Suprapubic skin (tissue), 4 donors: ENCODE measurements around the gene MORN4. TPM values are rescaled to one million over a fixed set of nuclear protein-coding genes. Genes with fewer than 3 reads are reported as not detected.

Experiments used
- DNase-seq, 2 donors: peaks; one replicate each; pipeline ENCODE4 v3.0.0-alpha.2; 2019; ENCODE audit warnings: low spot score in 2 of 2
- H3K27ac ChIP-seq: fragments of 200-600 bp; sonication (generic); one replicate; pipeline ENCODE4 v1.5.1; 2019
- H3K27me3 ChIP-seq: fragments of 200-600 bp; sonication (generic); one replicate; pipeline ENCODE4 v1.5.1; 2019
- H3K36me3 ChIP-seq: fragments of 200-600 bp; sonication (generic); one replicate; pipeline ENCODE4 v1.5.1; 2019
- H3K4me1 ChIP-seq: fragments of 200-600 bp; sonication (generic); one replicate; pipeline ENCODE4 v1.5.1; 2019
- H3K4me3 ChIP-seq: fragments of 200-600 bp; sonication (generic); one replicate; pipeline ENCODE4 v1.5.1; 2019; ENCODE audit warnings: mild to moderate bottlenecking
- H3K9me3 ChIP-seq: fragments of 200-600 bp; sonication (generic); one replicate; pipeline ENCODE4 v1.5.1; 2019
- EP300 ChIP-seq: sonication (generic); formaldehyde crosslinking; IDR thresholded peaks from one replicate; pipeline ENCODE4 v1.6.1; 2017; ENCODE audit warnings: antibody characterized with exemption
- POLR2A ChIP-seq, 2 donors: fragments of 450-650 bp; IDR thresholded peaks; one replicate each; pipeline ENCODE4 v1.6.1; 2017; ENCODE audit warnings: antibody characterized with exemption in 2 of 2, mild to moderate bottlenecking in 2 of 2, moderate library complexity in 2 of 2
- POLR2AphosphoS5 ChIP-seq, 3 donors: sonication (generic); formaldehyde crosslinking; IDR thresholded peaks; one replicate each; pipeline ENCODE4 v1.6.1; 2017; ENCODE audit warnings: antibody characterized with exemption in 3 of 3
- WGBS: methylation state at CpG from one replicate; pipeline ENCODE4 v1.1.5; 2018; 5-methylcytosine and 5-hydroxymethylcytosine counted together
- total RNA-seq, 4 donors: library from RNA; depleted of rRNA; stranded (reverse); fragments of >200 nt; gene quantifications; one replicate each; pipeline ENCODE4 v1.1.0, GENCODE V29; 2016
- TF ChIP-seq, protein P1 (sequence below), 2 donors: fragments of 200-600 bp in 1 of 2; fragments of 450-650 bp in 1 of 2; sonication (generic) in 1 of 2; IDR thresholded peaks; one replicate each; pipeline ENCODE4 v1.5.1; 2016 to 2019; ENCODE audit warnings: antibody characterized with exemption in 2 of 2, mild to moderate bottlenecking in 1 of 2, moderate library complexity in 1 of 2

The MORN4 gene
- total RNA-seq, 4 donors from 2014 or later: 1.3 to 5.6 (median 2.4) TPM

DNA sequence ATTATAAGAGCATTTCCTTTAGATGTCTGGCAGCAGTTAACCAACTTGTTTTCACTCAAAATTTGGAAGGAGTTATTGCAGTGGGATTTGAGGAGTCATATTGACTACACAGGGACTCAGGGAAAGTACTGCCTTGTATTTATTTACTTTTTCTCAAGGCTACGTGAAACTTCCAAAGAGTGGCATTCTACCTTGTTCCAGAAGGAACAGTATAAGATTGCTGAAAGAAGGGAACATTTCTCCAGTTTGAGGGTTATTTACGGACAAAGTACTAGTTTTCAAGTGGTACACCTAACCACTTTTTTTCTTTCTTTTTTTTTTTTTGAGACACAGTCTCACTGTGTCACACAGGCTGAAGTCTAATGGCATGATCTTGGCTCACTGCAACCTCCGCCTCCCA, 5.1 kb downstream of the MORN4 start:
- no peaks in the 10 kb centered on the region for H3K27me3 ChIP-seq
- no peaks in the 10 kb centered on the region for H3K36me3 ChIP-seq
- H3K27ac ChIP-seq: no peak overlapping the region
- peaks cover 6% of the 10 kb centered on the region for H3K4me1 ChIP-seq
- no peak for DNase-seq
- TF ChIP-seq, protein P1, sequence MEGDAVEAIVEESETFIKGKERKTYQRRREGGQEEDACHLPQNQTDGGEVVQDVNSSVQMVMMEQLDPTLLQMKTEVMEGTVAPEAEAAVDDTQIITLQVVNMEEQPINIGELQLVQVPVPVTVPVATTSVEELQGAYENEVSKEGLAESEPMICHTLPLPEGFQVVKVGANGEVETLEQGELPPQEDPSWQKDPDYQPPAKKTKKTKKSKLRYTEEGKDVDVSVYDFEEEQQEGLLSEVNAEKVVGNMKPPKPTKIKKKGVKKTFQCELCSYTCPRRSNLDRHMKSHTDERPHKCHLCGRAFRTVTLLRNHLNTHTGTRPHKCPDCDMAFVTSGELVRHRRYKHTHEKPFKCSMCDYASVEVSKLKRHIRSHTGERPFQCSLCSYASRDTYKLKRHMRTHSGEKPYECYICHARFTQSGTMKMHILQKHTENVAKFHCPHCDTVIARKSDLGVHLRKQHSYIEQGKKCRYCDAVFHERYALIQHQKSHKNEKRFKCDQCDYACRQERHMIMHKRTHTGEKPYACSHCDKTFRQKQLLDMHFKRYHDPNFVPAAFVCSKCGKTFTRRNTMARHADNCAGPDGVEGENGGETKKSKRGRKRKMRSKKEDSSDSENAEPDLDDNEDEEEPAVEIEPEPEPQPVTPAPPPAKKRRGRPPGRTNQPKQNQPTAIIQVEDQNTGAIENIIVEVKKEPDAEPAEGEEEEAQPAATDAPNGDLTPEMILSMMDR (IDR thresholded peaks at IDR 0.05): no peak
- TF ChIP-seq POLR2AphosphoS5 (IDR thresholded peaks at IDR 0.05) (no peak), EP300 (no peak), POLR2A (IDR thresholded peaks at IDR 0.05) (no peak)
- no peaks in the 10 kb centered on the region for H3K9me3 ChIP-seq
- WGBS: 96% methylated on average over 3 of the region's 3 CpGs
- H3K4me3 ChIP-seq: no peak overlapping the region

DNA sequence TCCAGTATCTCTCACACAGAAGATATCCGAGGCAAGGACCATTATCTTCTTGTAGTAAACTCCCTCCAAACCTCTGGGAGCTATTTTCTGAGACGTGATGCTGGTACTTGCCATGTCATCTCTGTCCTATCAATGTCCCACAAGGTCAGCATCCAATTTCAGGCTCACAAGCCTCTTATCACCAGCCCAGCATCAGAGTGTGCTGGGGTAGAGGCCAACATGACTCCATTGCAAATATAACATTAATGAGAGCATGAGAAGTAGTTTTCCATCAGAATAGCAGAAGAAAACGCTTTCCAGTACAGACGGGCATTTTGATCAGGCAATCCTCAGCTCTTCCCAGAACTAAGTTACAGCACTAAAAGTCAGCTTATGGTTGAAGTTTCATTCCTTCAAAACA, 5.6 kb downstream of the MORN4 start:
- no peaks in the 10 kb centered on the region for H3K36me3 ChIP-seq
- H3K4me3 ChIP-seq: no peak overlapping the region
- no peak for DNase-seq
- H3K4me1 ChIP-seq: peaks cover 3% of the 10 kb centered on the region
- H3K27ac ChIP-seq: no peak overlapping the region
- no peaks in the 10 kb centered on the region for H3K27me3 ChIP-seq
- no peak for TF ChIP-seq EP300
- no peak for TF ChIP-seq POLR2AphosphoS5 (IDR thresholded peaks at IDR 0.05)
- TF ChIP-seq POLR2A (IDR thresholded peaks at IDR 0.05): no peak
- TF ChIP-seq, protein P1 (IDR thresholded peaks at IDR 0.05): no peak
- no peaks in the 10 kb centered on the region for H3K9me3 ChIP-seq
- WGBS: 90% methylated on average over 4 of the region's 4 CpGs

DNA sequence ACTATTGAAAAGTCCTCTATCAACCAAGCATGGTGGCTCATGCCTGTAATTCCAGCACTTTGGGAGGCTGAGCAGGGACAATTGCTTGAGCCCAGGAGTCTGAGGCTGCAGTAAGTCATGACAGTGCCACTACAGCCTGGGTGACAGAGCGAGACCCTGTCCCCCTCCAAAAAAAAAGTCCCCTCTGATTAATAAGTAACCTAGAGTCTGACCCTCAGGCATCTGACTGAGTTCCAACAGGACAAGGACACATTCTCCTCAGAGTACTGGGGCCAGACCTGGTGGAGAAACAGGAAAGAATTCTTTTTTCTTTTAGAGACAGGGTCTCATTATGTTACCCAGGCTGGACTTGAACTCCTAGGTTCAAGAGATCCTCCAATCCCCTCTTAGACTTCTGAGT, 10.0 kb downstream of the MORN4 start:
- WGBS: 100% methylated on average over 1 of the region's 1 CpG
- H3K9me3 ChIP-seq: no peaks in the 10 kb centered on the region
- H3K4me3 ChIP-seq: no peak overlapping the region
- no peaks in the 10 kb centered on the region for H3K27me3 ChIP-seq
- H3K4me1 ChIP-seq: no peaks in the 10 kb centered on the region
- DNase-seq: no peak
- H3K27ac ChIP-seq: no peak overlapping the region
- peaks cover 3% of the 10 kb centered on the region for H3K36me3 ChIP-seq
- TF ChIP-seq POLR2AphosphoS5 (IDR thresholded peaks at IDR 0.05) (no peak), EP300 (no peak), POLR2A (IDR thresholded peaks at IDR 0.05) (no peak)
- TF ChIP-seq, protein P1 (IDR thresholded peaks at IDR 0.05): no peak

DNA sequence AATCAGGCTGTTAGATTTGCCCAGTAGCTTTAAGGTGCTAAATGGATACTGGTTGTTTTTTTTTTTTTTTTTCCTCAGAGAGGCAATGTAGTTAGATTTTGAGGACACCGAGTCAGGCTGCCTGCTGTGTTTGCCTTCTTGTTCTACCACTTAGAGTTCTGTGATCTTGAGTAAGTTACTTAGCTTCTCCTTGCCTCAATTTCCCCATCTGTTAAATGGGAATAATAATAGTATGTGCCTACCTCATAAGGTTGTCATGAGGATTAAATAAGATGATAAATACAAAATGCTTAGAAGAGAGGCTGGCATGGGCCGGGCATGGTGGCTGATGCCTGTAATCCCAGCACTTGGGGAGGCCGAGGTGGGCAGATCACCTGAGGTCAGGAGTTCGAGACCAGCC, 14.6 kb downstream of the MORN4 start:
- WGBS: 96% methylated on average over 4 of the region's 4 CpGs
- Histone ChIP-seq H3K36me3 (peaks cover 12% of the 10 kb centered on the region), H3K4me3 (no peak overlapping the region), H3K27me3 (no peaks in the 10 kb centered on the region), H3K27ac (no peak overlapping the region), H3K4me1 (no peaks in the 10 kb centered on the region), H3K9me3 (no peaks in the 10 kb centered on the region)
- TF ChIP-seq, protein P1 (IDR thresholded peaks at IDR 0.05): no peak
- no peak for TF ChIP-seq POLR2A (IDR thresholded peaks at IDR 0.05)
- TF ChIP-seq EP300: no peak
- TF ChIP-seq POLR2AphosphoS5 (IDR thresholded peaks at IDR 0.05): no peak
- DNase-seq: no peak

DNA sequence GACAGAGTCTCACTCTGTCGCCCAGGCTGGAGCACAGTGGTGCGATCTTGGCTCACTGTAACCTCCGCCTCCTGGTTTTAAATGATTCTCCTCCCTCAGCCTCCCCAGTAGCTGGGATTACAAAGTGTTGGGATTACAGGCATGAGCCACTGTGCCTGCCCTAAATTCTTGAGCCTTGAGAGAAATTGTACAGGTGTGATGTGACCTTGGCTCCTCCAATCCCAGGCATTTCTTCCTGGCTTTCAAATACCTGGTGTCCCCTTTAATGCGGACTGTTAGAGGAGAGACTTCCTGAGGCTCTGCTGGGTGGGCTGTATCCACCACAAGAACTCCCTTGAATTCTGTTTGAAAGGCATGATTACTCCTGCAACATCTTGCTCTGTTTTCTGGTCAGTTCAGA, 15.0 kb downstream of the MORN4 start:
- no peak for TF ChIP-seq POLR2AphosphoS5 (IDR thresholded peaks at IDR 0.05)
- no peak for TF ChIP-seq POLR2A (IDR thresholded peaks at IDR 0.05)
- TF ChIP-seq, protein P1 (IDR thresholded peaks at IDR 0.05): no peak
- no peak for TF ChIP-seq EP300
- Histone ChIP-seq H3K36me3 (peaks cover 12% of the 10 kb centered on the region), H3K4me3 (no peak overlapping the region), H3K4me1 (no peaks in the 10 kb centered on the region), H3K9me3 (no peaks in the 10 kb centered on the region), H3K27me3 (no peaks in the 10 kb centered on the region), H3K27ac (no peak overlapping the region)
- WGBS: 92% methylated on average over 4 of the region's 4 CpGs
- DNase-seq: no peak
